HG02798 (cell line): Measurements from ENCODE around the gene PROKR1.
"Not testable (repeated sequence)": the region's sequence is repeated elsewhere in the genome, so short reads cannot be mapped to it uniquely, and the experiment has no call there.

Experiments used
- ATAC-seq: cut with Tn5 transposase; IDR thresholded peaks from one replicate; pipeline ENCODE4 v1.9.1; 2021; ENCODE audit warnings: mild to moderate bottlenecking; ENCODE audit not compliant: unreplicated experiment, poor library complexity

The PROKR1 gene

DNA sequence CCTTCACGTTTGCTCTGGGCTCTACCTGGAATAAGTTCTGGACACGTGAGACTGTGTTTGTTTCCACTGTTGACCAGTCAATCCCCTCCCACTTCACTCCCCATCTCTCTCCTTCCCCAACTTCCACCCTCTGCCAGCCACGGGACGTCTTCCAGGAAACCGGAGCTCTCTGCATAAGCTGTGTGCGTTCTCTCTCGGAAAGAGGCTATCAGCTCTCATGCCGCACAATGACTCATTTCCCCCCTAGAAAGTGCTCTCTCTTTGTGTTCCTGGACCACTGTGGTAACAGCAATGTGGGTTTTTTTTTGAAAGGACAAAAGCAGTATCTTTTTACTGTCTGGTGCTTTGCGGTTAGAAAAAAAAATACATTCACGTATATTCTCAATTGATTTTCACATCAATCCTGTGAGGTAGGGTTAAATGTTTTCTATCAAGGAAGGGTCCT is 10.2 kb downstream of the PROKR1 start:
- peak; percentile 77 for ATAC-seq

DNA sequence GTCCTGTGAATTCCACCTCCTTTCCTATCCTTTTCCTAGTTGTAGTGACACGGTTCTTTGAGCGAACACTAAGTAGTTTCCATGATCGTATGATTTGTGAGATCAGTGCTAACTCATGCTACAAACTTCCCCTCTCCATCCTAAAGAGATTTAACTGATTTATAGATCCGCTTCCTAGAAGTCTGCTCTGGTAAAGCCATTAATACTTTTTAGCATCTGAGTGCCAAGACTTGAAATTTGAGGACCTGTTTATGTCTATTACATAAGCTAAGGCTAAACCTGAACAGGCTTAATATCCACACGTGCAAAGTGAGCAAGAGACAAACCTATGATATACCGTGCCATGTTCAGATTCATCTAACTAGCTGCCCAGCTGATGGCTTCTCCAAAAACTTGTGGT is 14.9 kb downstream of the PROKR1 start:
- no peak for ATAC-seq

DNA sequence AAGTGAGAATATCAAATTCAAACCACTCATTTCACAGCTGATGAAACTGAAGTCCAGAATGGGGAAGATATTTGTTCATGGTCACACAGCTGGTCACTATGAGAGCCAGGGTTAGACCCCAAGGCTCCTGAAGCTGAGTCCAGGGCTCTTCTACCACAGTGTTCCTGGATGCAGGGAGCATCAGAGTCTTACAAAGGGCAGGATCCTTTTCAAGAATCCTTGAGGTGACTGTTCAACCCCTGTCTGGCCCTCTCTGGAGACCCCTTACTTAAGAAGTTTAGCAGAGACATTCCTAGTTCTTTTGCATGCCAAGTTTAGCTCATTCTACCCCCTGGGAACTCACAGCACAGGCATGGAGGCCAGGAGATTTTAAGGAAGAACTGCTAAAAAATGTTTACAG is 15.7 kb downstream of the PROKR1 start:
- no peak for ATAC-seq

DNA sequence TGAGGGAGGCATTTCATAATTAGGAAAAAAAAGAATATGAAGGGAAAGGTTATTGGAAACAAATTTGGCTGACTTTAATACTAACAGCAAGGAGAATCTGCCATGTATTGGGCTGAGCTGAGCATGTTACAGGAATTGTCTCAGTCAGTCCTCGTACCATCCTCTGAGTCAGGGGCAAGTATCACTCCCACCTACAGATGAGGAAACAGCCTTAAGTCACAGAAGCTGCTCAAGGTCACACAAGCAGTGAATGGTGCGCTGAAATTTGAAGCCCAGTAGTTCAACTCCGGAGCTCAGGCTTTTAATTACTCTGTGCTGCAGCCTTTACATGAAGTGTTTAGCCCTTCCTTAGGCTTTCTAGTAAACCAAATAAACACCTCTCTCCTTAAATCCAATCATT is 17.3 kb downstream of the PROKR1 start:
- no peak for ATAC-seq

- no peak for ATAC-seq
Measured at GRCh38 chr2:68662466-68662865, 19.1 kb downstream of the PROKR1 start.

- no peak for ATAC-seq
Measured at GRCh38 chr2:68663371-68664156, 20.2 kb downstream of the PROKR1 start.

GRCh38 chr2:68667371-68667770 is 24.0 kb downstream of the PROKR1 start:
- ATAC-seq: no peak

- no peak for ATAC-seq
Measured at GRCh38 chr2:68669651-68670050, 26.3 kb downstream of the PROKR1 start.

DNA sequence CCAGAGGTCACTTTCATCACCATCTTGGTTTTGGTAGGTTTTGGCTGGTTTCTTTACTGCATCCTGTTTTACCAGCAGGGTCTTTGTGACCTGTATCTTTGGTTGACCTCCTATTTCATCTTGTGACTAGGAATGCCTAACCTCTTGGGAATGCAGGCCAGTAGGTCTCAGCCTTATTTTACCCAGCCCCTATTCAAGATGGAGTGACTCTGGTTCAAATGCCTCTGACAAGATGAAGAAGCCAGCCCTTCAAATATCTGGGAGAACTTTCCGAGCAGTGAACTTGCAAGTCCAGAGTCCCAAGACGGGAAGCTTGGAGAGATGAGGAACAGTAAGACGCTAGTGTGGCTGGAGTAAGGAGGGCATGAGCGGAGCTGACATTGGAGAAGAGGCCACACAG is 28.6 kb downstream of the PROKR1 start:
- no peak for ATAC-seq

- ATAC-seq: no peak
Measured at GRCh38 chr2:68673631-68674030, 30.3 kb downstream of the PROKR1 start.

DNA sequence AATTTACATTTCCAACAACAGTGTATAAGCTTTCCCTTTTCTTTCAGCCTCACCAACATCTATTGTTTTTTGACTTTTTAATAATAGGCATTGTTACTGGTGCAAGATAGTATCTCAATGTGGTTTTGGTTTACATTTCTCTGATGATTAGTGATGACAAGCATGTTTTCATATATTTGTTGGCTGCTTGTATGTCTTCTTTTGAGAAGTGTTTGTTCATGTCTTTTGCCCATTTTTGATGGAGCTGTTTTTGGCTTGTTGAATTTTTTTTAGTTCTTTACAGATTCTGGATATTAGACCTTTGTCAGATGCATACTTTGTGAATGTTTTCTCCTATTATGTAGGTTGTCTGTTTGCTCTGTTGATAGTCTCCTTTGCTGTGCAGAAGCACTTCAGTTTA is 32.1 kb downstream of the PROKR1 start:
- no peak for ATAC-seq

DNA sequence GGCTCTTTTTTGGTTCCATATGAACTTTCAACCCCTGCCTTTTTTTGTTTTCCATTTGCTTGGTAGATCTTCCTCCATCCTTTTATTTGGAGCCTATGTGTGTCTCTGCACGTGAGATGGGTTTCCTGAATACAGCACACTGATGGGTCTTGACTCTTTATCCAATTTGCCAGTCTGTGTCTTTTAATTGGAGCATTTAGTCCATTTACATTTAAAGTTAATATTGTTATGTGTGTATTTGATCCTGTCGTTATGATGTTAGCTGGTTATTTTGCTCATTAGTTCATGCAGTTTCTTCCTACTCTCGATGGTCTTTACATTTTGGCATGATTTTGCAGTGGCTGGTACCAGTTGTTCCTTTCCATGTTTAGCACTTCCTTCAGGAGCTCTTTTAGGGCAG is 34.5 kb downstream of the PROKR1 start:
- not testable (repeated sequence) for ATAC-seq

GRCh38 chr2:68679166-68679916 is 36.0 kb downstream of the PROKR1 start:
- ATAC-seq: not testable (repeated sequence)

- not testable (repeated sequence) for ATAC-seq
Measured at GRCh38 chr2:68679917-68680267, 36.5 kb downstream of the PROKR1 start.

GRCh38 chr2:68684197-68684596 is 40.8 kb downstream of the PROKR1 start:
- no peak for ATAC-seq

DNA sequence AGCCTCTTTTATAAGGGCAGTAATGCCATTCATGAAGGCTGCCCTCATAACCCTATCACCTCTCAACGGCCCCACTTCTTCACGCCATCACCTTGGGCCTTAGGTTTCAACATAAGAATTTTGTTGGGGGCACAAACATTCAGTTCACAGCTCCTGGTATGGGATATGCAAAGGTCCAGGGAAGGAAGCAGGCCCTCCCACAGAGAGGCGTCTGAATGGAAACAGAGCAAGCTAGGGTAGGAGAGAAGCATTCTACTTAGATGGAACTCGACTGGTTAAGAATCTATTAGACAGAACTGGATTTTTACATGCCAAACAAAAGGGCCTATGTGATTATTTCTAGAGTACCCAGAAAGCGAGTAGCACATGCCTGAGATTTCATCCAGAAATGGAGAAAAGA is 42.8 kb downstream of the PROKR1 start:
- no peak for ATAC-seq

GRCh38 chr2:68687018-68687417 is 43.6 kb downstream of the PROKR1 start:
- ATAC-seq: no peak

DNA sequence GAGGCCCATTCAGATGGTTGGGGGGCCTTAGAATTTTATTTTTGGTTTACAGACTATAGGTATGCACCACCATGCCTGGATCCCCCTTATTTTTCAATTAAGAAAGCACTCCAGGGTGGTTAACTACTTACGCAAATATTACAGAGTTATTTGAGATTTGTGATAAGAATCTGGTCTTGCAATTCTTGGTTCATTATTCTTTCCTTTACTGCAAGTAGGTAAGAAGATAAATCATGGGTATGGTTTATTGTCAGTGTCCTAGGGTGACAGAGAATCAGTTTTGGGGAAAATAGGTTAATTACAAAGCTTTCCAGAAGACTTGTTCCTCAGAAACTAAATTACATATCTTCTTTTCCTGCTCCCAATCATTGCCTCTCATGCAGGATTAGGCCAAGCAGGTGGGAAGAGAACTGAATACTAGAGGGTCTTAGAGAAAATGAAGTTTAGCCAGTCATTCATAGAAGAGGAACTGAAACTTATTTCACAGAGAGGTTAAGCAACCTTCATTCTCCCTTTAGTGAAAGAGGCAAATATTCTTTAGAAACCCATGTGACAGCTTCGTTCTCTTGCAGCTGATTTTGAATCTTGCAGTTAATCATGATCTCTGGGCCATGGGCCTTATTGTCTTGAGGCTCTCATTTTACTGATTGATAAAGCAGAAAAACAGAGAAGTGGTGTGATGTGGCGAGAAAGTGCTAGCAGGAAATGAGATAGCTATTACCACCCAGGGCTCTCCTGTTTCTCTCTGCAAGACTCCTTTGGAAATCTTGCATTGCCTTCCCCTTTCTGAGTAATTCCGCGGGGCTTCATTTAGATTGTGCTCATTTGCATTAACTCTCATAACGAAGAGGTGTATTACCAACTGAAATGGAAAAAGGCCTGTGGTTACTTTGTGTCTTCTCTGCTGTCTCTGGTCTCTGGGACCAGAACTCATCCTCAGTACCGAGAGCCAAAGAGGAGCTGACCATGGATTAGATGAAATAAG is 46.5 kb downstream of the PROKR1 start:
- peak; percentile 93 for ATAC-seq

DNA sequence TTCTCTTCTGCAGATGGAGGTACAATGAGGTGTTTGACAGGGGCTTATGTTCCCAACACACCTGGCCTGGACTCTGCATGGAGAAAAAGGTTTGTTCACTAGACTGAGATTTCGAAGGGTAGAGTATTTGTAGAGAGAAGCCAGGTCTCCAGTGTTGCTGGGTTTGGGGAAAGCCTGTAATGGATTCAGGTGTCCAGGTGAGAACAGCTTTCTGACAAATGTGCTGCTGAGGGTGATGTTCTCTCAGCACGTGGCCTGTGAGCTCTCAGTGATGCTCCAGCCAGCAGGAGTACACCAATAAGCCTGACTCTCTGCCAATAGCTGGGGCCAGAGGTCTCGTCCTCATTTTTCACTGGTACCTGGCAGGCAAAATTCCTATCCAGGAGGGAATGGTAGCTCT is 47.5 kb downstream of the PROKR1 start:
- no peak for ATAC-seq

- no peak for ATAC-seq
Measured at GRCh38 chr2:68692511-68692910, 49.1 kb downstream of the PROKR1 start.

DNA sequence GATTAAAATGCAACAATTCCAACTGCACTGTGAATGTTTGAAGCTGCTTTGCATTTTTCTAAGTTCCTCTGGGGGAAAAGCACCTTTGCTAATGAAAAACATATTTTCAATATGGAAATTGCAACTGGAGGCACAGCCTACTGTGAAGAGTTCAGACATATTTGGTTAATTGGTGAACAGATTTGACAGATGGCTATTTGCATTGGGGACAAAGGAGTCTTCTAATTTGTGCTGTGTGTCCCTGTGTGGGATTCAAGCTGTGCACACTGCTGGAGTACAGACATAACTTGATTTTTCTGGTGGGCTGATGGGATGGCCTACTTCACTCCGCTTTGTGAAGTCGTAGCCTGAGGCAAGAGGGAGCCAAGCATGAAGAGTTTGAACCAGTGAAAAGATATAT is 50.6 kb downstream of the PROKR1 start:
- no peak for ATAC-seq
